D721Med (cell line): Measurements from ENCODE around the gene UXS1.

ENCODE experiments used
- DNase-seq: peaks from one replicate; pipeline ENCODE4 v3.0.0; 2011; ENCODE audit warnings: low spot score; ENCODE audit not compliant: insufficient read length
- FAIRE-seq: peaks from 2 replicates; lab custom pipeline; 2011; peaks lifted over from hg19 to GRCh38; lab: Jason Lieb, UNC
- CTCF ChIP-seq: IDR thresholded peaks from 2 replicates; pipeline ENCODE4 v1.5.1; 2012; ENCODE audit warnings: mild to moderate bottlenecking, control low read depth; ENCODE audit not compliant: insufficient read depth; ENCODE audit errors: missing control alignments

The UXS1 gene

GRCh38 chr2:106122157-106122556 lies 71.9 kb downstream of the UXS1 start:
- DNase-seq = no peak
- no peak for TF ChIP-seq CTCF
- FAIRE-seq = no peak

GRCh38 chr2:106120432-106120831 lies 73.7 kb downstream of the UXS1 start:
- DNase-seq (no peak), FAIRE-seq (no peak)
- no peak for TF ChIP-seq CTCF

GRCh38 chr2:106119074-106119473 lies 75.0 kb downstream of the UXS1 start:
- FAIRE-seq (no peak), DNase-seq (no peak)
- TF ChIP-seq CTCF = no peak

GRCh38 chr2:106117882-106118684 lies 76.0 kb downstream of the UXS1 start:
- TF ChIP-seq CTCF = no peak
- no peak for FAIRE-seq
- DNase-seq = no peak

- no peak for DNase-seq
- TF ChIP-seq CTCF = no peak
- FAIRE-seq = no peak
Measured at GRCh38 chr2:106117347-106117746, 76.8 kb downstream of the UXS1 start.

GRCh38 chr2:106116248-106116647 lies 77.9 kb downstream of the UXS1 start:
- no peak for TF ChIP-seq CTCF
- DNase-seq = no peak
- no peak for FAIRE-seq

GRCh38 chr2:106115665-106116064 lies 78.4 kb downstream of the UXS1 start:
- FAIRE-seq = no peak
- TF ChIP-seq CTCF = no peak
- DNase-seq = no peak
